BJ (cell line): Measurements from ENCODE around the gene XRCC6. TPM values are rescaled to one million over a fixed set of nuclear protein-coding genes. Genes with fewer than 3 reads are reported as not detected.

ENCODE experiments used
- CTCF ChIA-PET: fragments of 350-600 bp; formaldehyde crosslinking; extraction: SDS; loops from one replicate; lab custom pipeline; 2021; ENCODE audit warnings: antibody characterized with exemption, inconsistent platforms; lab: Yijun Ruan, JAX
- POLR2A ChIA-PET: fragments of 300-600 bp; sonication (Branson Sonifier 250); formaldehyde crosslinking; extraction: SDS; loops from one replicate; lab custom pipeline; 2021; ENCODE audit warnings: antibody characterized with exemption; lab: Charles Lee
- DNase-seq: peaks from one replicate; pipeline ENCODE4 v3.0.0-alpha.2; 2011; ENCODE audit warnings: low read depth
- H3K27me3 ChIP-seq: 2 replicates; pipeline ENCODE4 v1.6.0; 2011; ENCODE audit warnings: low read length; ENCODE audit not compliant: control insufficient read depth, insufficient read depth
- H3K36me3 ChIP-seq: 2 replicates; pipeline ENCODE4 v1.5.1; 2011; ENCODE audit warnings: low read length; ENCODE audit not compliant: control insufficient read depth, insufficient read depth
- H3K4me3 ChIP-seq: 2 replicates; pipeline ENCODE4 v1.5.1; 2011; ENCODE audit warnings: low read depth, mild to moderate bottlenecking, control low read depth, low read length
- polyA plus RNA-seq: library from polyadenylated mRNA; depleted of rRNA; stranded (reverse); fragments of >200 nt; gene quantifications from 2 replicates; pipeline ENCODE4 v1.2.3, GENCODE V29; 2011
- TF ChIP-seq, protein P1 (sequence below): IDR thresholded peaks from 2 replicates; pipeline ENCODE4 v1.5.1; 2011; ENCODE audit warnings: low read depth, mild to moderate bottlenecking, control low read depth, inconsistent platforms, low read length, moderate library complexity; ENCODE audit not compliant: insufficient read depth

Gene XRCC6
- polyA plus RNA-seq, 1 experiment = 105 TPM

DNA sequence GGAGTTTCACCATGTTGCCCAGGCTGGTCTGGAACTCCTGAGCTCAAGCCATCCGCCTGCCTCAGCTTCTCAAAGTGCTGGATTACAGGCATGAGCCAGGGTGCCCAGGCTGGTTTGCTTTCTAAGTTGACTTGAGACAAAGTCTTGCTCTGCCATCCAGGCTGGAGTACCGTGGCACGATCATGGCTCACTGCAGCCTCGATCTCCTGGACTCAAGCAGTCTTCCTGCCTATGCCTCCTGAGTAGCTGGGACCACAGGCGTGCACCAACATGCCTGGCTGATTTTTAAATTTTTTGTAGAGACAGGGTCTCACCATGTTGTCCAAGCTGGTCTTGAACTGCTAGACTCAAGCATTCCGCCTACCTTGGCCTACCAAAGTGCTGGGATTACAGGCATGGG lies 36.6 kb downstream of the XRCC6 start:
- no peaks in the 10 kb centered on the region for H3K27me3 ChIP-seq
- peaks cover 32% of the 10 kb centered on the region for H3K36me3 ChIP-seq
- TF ChIP-seq, protein P1, sequence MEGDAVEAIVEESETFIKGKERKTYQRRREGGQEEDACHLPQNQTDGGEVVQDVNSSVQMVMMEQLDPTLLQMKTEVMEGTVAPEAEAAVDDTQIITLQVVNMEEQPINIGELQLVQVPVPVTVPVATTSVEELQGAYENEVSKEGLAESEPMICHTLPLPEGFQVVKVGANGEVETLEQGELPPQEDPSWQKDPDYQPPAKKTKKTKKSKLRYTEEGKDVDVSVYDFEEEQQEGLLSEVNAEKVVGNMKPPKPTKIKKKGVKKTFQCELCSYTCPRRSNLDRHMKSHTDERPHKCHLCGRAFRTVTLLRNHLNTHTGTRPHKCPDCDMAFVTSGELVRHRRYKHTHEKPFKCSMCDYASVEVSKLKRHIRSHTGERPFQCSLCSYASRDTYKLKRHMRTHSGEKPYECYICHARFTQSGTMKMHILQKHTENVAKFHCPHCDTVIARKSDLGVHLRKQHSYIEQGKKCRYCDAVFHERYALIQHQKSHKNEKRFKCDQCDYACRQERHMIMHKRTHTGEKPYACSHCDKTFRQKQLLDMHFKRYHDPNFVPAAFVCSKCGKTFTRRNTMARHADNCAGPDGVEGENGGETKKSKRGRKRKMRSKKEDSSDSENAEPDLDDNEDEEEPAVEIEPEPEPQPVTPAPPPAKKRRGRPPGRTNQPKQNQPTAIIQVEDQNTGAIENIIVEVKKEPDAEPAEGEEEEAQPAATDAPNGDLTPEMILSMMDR = no peak
- CTCF ChIA-PET = interaction anchor here (1.3 to 8.5 kb wide), 3 partner anchors 8 to 39 kb away, joined by 3 to 47 read pairs (median 4); no protein-coding TSS in a partner anchor
- POLR2A ChIA-PET = interaction anchor here (1.1 kb wide), 1 partner anchor 37 kb away, joined by 3 read pairs; the partner anchor contains the start of genes DESI1 and XRCC6
- H3K4me3 ChIP-seq = no peak overlapping the region
- DNase-seq = no peak

DNA sequence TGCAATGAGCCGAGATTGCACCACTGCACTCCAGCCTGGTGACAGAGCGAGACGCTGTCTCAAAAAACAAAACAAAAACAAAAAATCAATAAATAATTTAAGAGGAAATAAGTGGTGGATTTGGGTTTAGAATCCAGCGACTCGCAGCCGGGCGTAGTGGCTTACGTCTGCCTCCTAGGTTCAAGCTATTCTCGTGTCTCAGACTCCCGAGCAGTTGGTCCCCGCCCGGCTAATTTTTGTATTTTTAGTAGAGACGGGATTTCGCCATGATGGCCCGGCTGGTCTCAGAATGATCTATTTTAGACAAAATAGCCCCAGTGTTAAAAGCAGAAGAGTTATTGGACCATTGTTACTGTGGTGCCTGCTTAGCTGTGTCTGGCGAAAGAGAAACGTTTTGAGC lies 37.8 kb downstream of the XRCC6 start:
- ChIA-PET POLR2A (no interaction called here), CTCF (interaction anchor here (1.3 kb wide), 1 partner anchor 20 kb away, joined by 3 read pairs; no protein-coding TSS in a partner anchor)
- no peaks in the 10 kb centered on the region for H3K27me3 ChIP-seq
- DNase-seq = no peak
- TF ChIP-seq, protein P1 = no peak
- no peak overlapping the region for H3K4me3 ChIP-seq
- peaks cover 32% of the 10 kb centered on the region for H3K36me3 ChIP-seq

DNA sequence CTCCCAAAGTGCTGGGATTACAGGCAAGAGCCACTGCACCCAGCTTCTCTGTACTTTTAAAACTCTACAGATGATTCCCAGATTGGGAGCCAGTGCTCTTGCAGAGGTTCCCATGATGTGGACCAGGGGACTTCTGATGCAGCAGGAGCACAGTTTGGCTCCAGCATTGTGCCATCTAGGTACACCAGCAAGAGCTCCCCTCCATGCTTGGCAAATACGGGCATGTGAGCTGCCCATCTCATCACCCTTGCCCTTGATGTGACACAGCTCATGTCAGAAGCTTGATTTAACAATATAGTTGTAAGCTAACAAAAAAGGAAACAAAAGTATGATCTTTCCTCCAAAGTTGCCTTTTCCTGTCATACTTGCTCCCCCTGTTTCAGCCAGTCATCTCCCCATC lies 38.8 kb downstream of the XRCC6 start:
- CTCF ChIA-PET = interaction anchor here (0.8 to 2.0 kb wide), 4 partner anchors 9 to 281 kb away, joined by 3 to 8 read pairs (median 4); no protein-coding TSS in a partner anchor
- TF ChIP-seq, protein P1 = no peak
- H3K36me3 ChIP-seq = peaks cover 27% of the 10 kb centered on the region
- no peak for DNase-seq
- H3K4me3 ChIP-seq = no peak overlapping the region
- H3K27me3 ChIP-seq = no peaks in the 10 kb centered on the region
- POLR2A ChIA-PET = no interaction called here

DNA sequence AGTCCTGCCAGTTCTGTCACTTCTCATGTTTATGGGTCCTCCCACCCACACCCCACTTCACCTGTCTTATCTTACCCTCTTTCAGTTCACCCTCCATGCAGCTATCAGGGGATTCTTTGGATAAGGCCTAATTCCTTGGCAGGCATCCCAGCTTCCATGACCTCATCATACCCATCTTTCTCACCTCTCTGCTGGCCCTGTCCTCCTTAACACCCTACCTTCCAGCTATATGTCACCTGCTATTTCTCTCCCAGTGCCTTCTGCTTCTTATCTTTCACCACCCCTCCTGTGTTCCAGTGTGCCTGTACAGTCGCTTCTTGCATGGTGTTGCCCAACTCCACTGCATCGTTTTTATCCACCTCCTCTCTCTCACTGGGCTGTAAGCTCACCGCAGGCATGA lies 39.3 kb downstream of the XRCC6 start:
- no peak overlapping the region for H3K4me3 ChIP-seq
- POLR2A ChIA-PET = no interaction called here
- DNase-seq = no peak
- CTCF ChIA-PET = interaction anchor here (0.8 to 2.0 kb wide), 4 partner anchors 9 to 280 kb away, joined by 3 to 8 read pairs (median 4); no protein-coding TSS in a partner anchor
- peaks cover 27% of the 10 kb centered on the region for H3K36me3 ChIP-seq
- H3K27me3 ChIP-seq = no peaks in the 10 kb centered on the region
- TF ChIP-seq, protein P1 = no peak

DNA sequence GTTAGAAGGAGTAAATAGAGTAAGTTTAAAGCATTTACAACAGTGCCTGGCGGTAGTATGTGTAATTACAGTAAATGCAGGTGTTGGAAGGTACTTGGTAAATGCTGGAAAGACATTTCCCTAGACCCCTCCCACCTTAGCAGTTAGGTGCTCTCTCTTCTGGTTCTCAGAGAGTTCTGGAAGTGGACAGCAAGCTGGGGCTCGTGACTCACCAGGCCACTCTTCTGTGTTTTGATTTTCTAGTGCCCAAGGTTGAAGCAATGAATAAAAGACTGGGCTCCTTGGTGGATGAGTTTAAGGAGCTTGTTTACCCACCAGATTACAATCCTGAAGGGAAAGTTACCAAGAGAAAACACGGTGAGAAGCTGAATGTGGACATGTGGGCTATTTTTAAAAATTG lies 40.0 kb downstream of the XRCC6 start:
- DNase-seq = no peak
- POLR2A ChIA-PET = no interaction called here
- TF ChIP-seq, protein P1 = no peak
- no peak overlapping the region for H3K4me3 ChIP-seq
- CTCF ChIA-PET = interaction anchor here (1.2 to 2.0 kb wide), 2 partner anchors 8 to 36 kb away, joined by 4 to 8 read pairs; no protein-coding TSS in a partner anchor
- peaks cover 27% of the 10 kb centered on the region for H3K36me3 ChIP-seq
- H3K27me3 ChIP-seq = no peaks in the 10 kb centered on the region
